ENCODE data around the gene CASP9. TPM values are rescaled to one million over a fixed set of nuclear protein-coding genes. Genes with fewer than 3 reads are reported as not detected.
A peak's percentile ranks its signal among the peaks of the same experiment; 100 is the strongest.
"Not testable (repeated sequence)": the region's sequence is repeated elsewhere in the genome, so short reads cannot be mapped to it uniquely, and the experiment has no call there.

CASP9 gene
- total RNA-seq, 1 experiment from 2014 or later = 11.6 TPM

GRCh38 chr1:15501208-15502032 lies 22.6 kb downstream of the CASP9 start:
- no peak overlapping the region for H3K27ac ChIP-seq
- DNase-seq (ENCODE audit: low read depth in 1 of 2, low spot score in 2 of 2) = peak; percentile 37 to 71
- H3K4me1 ChIP-seq (replicated peaks) = 0 out of 2 replicates have a peak, but pooled peaks cover 3% of the 10 kb centered on the region
- H3K4me3 ChIP-seq = no peak overlapping the region
- H3K27me3 ChIP-seq (replicated peaks) = no peaks in the 10 kb centered on the region
- H3K9me3 ChIP-seq (replicated peaks) = no peaks in the 10 kb centered on the region
- H3K36me3 ChIP-seq = no peaks in the 10 kb centered on the region

- no peaks in the 10 kb centered on the region for H3K36me3 ChIP-seq
- no peak overlapping the region for H3K27ac ChIP-seq
- H3K9me3 ChIP-seq (replicated peaks) = no peaks in the 10 kb centered on the region
- no peaks in the 10 kb centered on the region for H3K27me3 ChIP-seq (replicated peaks)
- no peak overlapping the region for H3K4me3 ChIP-seq
- no peak for DNase-seq (ENCODE audit: low read depth in 1 of 2, low spot score in 2 of 2)
- H3K4me1 ChIP-seq (replicated peaks) = 0 out of 2 replicates have a peak, but pooled peaks cover 3% of the 10 kb centered on the region
Observed at GRCh38 chr1:15500184-15501178, 23.5 kb downstream of the CASP9 start.

- no peaks in the 10 kb centered on the region for H3K36me3 ChIP-seq
- DNase-seq (ENCODE audit: low read depth in 1 of 2, low spot score in 2 of 2) = no peak
- no peaks in the 10 kb centered on the region for H3K4me1 ChIP-seq (replicated peaks)
- no peaks in the 10 kb centered on the region for H3K27me3 ChIP-seq (replicated peaks)
- H3K9me3 ChIP-seq (replicated peaks) = no peaks in the 10 kb centered on the region
- H3K4me3 ChIP-seq = no peak overlapping the region
- no peak overlapping the region for H3K27ac ChIP-seq
Observed at GRCh38 chr1:15493869-15494390, 30.1 kb downstream of the CASP9 start.

- Histone ChIP-seq H3K27me3 (replicated peaks) (no peaks in the 10 kb centered on the region), H3K36me3 (no peaks in the 10 kb centered on the region), H3K9me3 (replicated peaks) (no peaks in the 10 kb centered on the region)
Observed at GRCh38 chr1:15492596-15492995, 31.4 kb downstream of the CASP9 start.

GRCh38 chr1:15491010-15491409 lies 33.0 kb downstream of the CASP9 start:
- not testable (repeated sequence) for H3K4me3 ChIP-seq; H3K36me3 ChIP-seq; H3K9me3 ChIP-seq (replicated peaks); H3K27ac ChIP-seq; H3K4me1 ChIP-seq (replicated peaks); H3K27me3 ChIP-seq (replicated peaks); DNase-seq (ENCODE audit: low read depth in 1 of 2, low spot score in 2 of 2)

More at GRCh38 chr1:15492596-15492995, 31.4 kb downstream of the CASP9 start:
- Histone ChIP-seq H3K27ac (no peak overlapping the region), H3K4me3 (no peak overlapping the region), H3K4me1 (replicated peaks) (no peaks in the 10 kb centered on the region)
- no peak for DNase-seq (ENCODE audit: low read depth in 1 of 2, low spot score in 2 of 2)

GRCh38 chr1:15489052-15489736 lies 34.8 kb downstream of the CASP9 start:
- Histone ChIP-seq H3K4me1 (replicated peaks) (no peaks in the 10 kb centered on the region), H3K27me3 (replicated peaks) (no peaks in the 10 kb centered on the region), H3K9me3 (replicated peaks) (no peaks in the 10 kb centered on the region), H3K27ac (no peak overlapping the region), H3K4me3 (no peak overlapping the region), H3K36me3 (no peaks in the 10 kb centered on the region)
- no peak for DNase-seq (ENCODE audit: low read depth in 1 of 2, low spot score in 2 of 2)

- H3K27me3 ChIP-seq (replicated peaks) = no peaks in the 10 kb centered on the region
- DNase-seq (ENCODE audit: low read depth in 1 of 2, low spot score in 2 of 2) = no peak
- H3K4me1 ChIP-seq (replicated peaks) = no peaks in the 10 kb centered on the region
- no peak overlapping the region for H3K27ac ChIP-seq
- no peaks in the 10 kb centered on the region for H3K9me3 ChIP-seq (replicated peaks)
- no peak overlapping the region for H3K4me3 ChIP-seq
- H3K36me3 ChIP-seq = no peaks in the 10 kb centered on the region
Observed at GRCh38 chr1:15488371-15488770, 35.6 kb downstream of the CASP9 start.

- H3K9me3 ChIP-seq (replicated peaks); H3K36me3 ChIP-seq; H3K4me3 ChIP-seq; DNase-seq (ENCODE audit: low read depth in 1 of 2, low spot score in 2 of 2); H3K4me1 ChIP-seq (replicated peaks); H3K27ac ChIP-seq; H3K27me3 ChIP-seq (replicated peaks): not testable (repeated sequence)
Observed at GRCh38 chr1:15486844-15487610, 37.0 kb downstream of the CASP9 start.

- no peak overlapping the region for H3K4me3 ChIP-seq
- no peaks in the 10 kb centered on the region for H3K4me1 ChIP-seq (replicated peaks)
- no peak overlapping the region for H3K27ac ChIP-seq
- no peak for DNase-seq (ENCODE audit: low read depth in 1 of 2, low spot score in 2 of 2)
- H3K9me3 ChIP-seq (replicated peaks) = no peaks in the 10 kb centered on the region
- H3K27me3 ChIP-seq (replicated peaks) = no peaks in the 10 kb centered on the region
- no peaks in the 10 kb centered on the region for H3K36me3 ChIP-seq
Observed at GRCh38 chr1:15485636-15486035, 38.4 kb downstream of the CASP9 start.

GRCh38 chr1:15484443-15484842 lies 39.6 kb downstream of the CASP9 start:
- not testable (repeated sequence) for DNase-seq (ENCODE audit: low read depth in 1 of 2, low spot score in 2 of 2)

GRCh38 chr1:15483971-15484370 lies 40.0 kb downstream of the CASP9 start:
- Histone ChIP-seq H3K4me3 (no peak overlapping the region), H3K9me3 (replicated peaks) (no peaks in the 10 kb centered on the region), H3K4me1 (replicated peaks) (no peaks in the 10 kb centered on the region), H3K27ac (no peak overlapping the region), H3K27me3 (replicated peaks) (no peaks in the 10 kb centered on the region), H3K36me3 (no peaks in the 10 kb centered on the region)
- DNase-seq (ENCODE audit: low read depth in 1 of 2, low spot score in 2 of 2) = no peak

More at GRCh38 chr1:15484443-15484842, 39.6 kb downstream of the CASP9 start:
- not testable (repeated sequence) for H3K36me3 ChIP-seq; H3K4me1 ChIP-seq (replicated peaks); H3K9me3 ChIP-seq (replicated peaks); H3K27ac ChIP-seq; H3K4me3 ChIP-seq; H3K27me3 ChIP-seq (replicated peaks)

- H3K9me3 ChIP-seq (replicated peaks); DNase-seq (ENCODE audit: low read depth in 1 of 2, low spot score in 2 of 2); H3K4me3 ChIP-seq; H3K27me3 ChIP-seq (replicated peaks); H3K36me3 ChIP-seq; H3K4me1 ChIP-seq (replicated peaks); H3K27ac ChIP-seq: not testable (repeated sequence)
Observed at GRCh38 chr1:15482983-15483543, 41.0 kb downstream of the CASP9 start.
